H9 (cell line): ENCODE results near the gene DDIT4. TPM values are rescaled to one million over a fixed set of nuclear protein-coding genes. Genes with fewer than 3 reads are reported as not detected.

Source experiments
- DNase-seq: peaks from one replicate; pipeline ENCODE4 v3.0.0-alpha.2; 2017
- H2AFZ ChIP-seq: one replicate; pipeline ENCODE4 v1.6.1; 2013; ENCODE audit warnings: mild to moderate bottlenecking, low read length, control low read depth, moderate library complexity
- H2AK5ac ChIP-seq: 2 replicates; pipeline ENCODE4 v1.6.1; 2013; ENCODE audit warnings: low read length, control low read depth, mixed read lengths; ENCODE audit not compliant: insufficient read length
- H2BK120ac ChIP-seq: one replicate; pipeline ENCODE4 v1.6.1; 2013; ENCODE audit warnings: low read depth, mild to moderate bottlenecking, low read length, control low read depth, inconsistent platforms; ENCODE audit not compliant: poor library complexity, severe bottlenecking
- H2BK12ac ChIP-seq: 2 replicates; pipeline ENCODE4 v1.6.1; 2013; ENCODE audit warnings: low read length, control low read depth, mixed read lengths, low read depth; ENCODE audit not compliant: insufficient read length
- H2BK15ac ChIP-seq: 2 replicates; pipeline ENCODE4 v1.6.1; 2013; ENCODE audit warnings: low read depth, low read length, control low read depth
- H2BK20ac ChIP-seq: one replicate; pipeline ENCODE4 v1.6.1; 2013; ENCODE audit warnings: low read depth, mild to moderate bottlenecking, low read length, control low read depth, inconsistent platforms; ENCODE audit not compliant: poor library complexity, severe bottlenecking
- H2BK5ac ChIP-seq: 2 replicates; pipeline ENCODE4 v1.6.1; 2013; ENCODE audit warnings: low read length, control low read depth, mixed read lengths; ENCODE audit not compliant: insufficient read length
- H3K14ac ChIP-seq: 2 replicates; pipeline ENCODE4 v1.6.1; 2013; ENCODE audit warnings: low read length, control low read depth; ENCODE audit not compliant: insufficient read depth
- H3K18ac ChIP-seq: 2 replicates; pipeline ENCODE4 v1.6.1; 2013; ENCODE audit warnings: low read depth, mild to moderate bottlenecking, mixed read lengths, low read length, control low read depth; ENCODE audit not compliant: insufficient read length
- H3K23ac ChIP-seq: 2 replicates; pipeline ENCODE4 v1.6.1; 2013; ENCODE audit warnings: low read length, control low read depth, mixed read lengths, low read depth; ENCODE audit not compliant: insufficient read length
- H3K23me2 ChIP-seq: 2 replicates; pipeline ENCODE4 v1.6.1; 2013; ENCODE audit warnings: low read depth, mild to moderate bottlenecking, mixed read lengths, low read length, control low read depth; ENCODE audit not compliant: insufficient read length, poor library complexity, severe bottlenecking
- H3K27ac ChIP-seq: 2 replicates; pipeline ENCODE4 v1.5.1; 2013; ENCODE audit warnings: low read length, control low read depth, mixed read lengths, low read depth; ENCODE audit not compliant: insufficient read length
- H3K27me3 ChIP-seq: 2 replicates; pipeline ENCODE4 v1.6.1; 2013; ENCODE audit warnings: low read length, control low read depth, inconsistent platforms; ENCODE audit not compliant: insufficient read depth
- H3K4ac ChIP-seq: 2 replicates; pipeline ENCODE4 v1.6.1; 2013; ENCODE audit warnings: low read depth, mild to moderate bottlenecking, control low read depth, inconsistent platforms, low read length, moderate library complexity
- H3K4me1 ChIP-seq: 2 replicates; pipeline ENCODE4 v1.6.1; 2013; ENCODE audit warnings: low read length, control low read depth, inconsistent platforms; ENCODE audit not compliant: insufficient read depth
- H3K4me2 ChIP-seq: 2 replicates; pipeline ENCODE4 v1.6.1; 2013; ENCODE audit warnings: low read length, control low read depth, mixed read lengths; ENCODE audit not compliant: insufficient read length, insufficient read depth
- H3K56ac ChIP-seq: 2 replicates; pipeline ENCODE4 v1.6.1; 2013; ENCODE audit warnings: low read depth, mild to moderate bottlenecking, mixed read lengths, low read length, control low read depth; ENCODE audit not compliant: insufficient read length
- H3K79me1 ChIP-seq: 2 replicates; pipeline ENCODE4 v1.6.1; 2013; ENCODE audit warnings: low read depth, mild to moderate bottlenecking, moderate library complexity, low read length, control low read depth, inconsistent platforms; ENCODE audit not compliant: insufficient read depth, poor library complexity, severe bottlenecking
- H3K79me2 ChIP-seq: 2 replicates; pipeline ENCODE4 v1.6.1; 2013; ENCODE audit warnings: low read length, control low read depth, inconsistent platforms; ENCODE audit not compliant: insufficient read depth
- H3K9ac ChIP-seq: 2 replicates; pipeline ENCODE4 v1.6.1; 2013; ENCODE audit warnings: low read length, control low read depth, mixed read lengths; ENCODE audit not compliant: insufficient read length; ENCODE audit errors: extremely low read depth
- H3K9me3 ChIP-seq: one replicate; pipeline ENCODE4 v1.6.1; 2013; ENCODE audit warnings: low read depth, low read length, inconsistent platforms; ENCODE audit not compliant: control insufficient read depth
- H3T11ph ChIP-seq: one replicate; pipeline ENCODE4 v1.6.1; 2013; ENCODE audit warnings: mild to moderate bottlenecking, low read length, control low read depth, inconsistent platforms
- H4K20me1 ChIP-seq: one replicate; pipeline ENCODE4 v1.6.1; 2013; ENCODE audit not compliant: control insufficient read depth, insufficient read length, insufficient read depth
- H4K5ac ChIP-seq: 2 replicates; pipeline ENCODE4 v1.6.1; 2013; ENCODE audit warnings: low read depth, mild to moderate bottlenecking, mixed read lengths, low read length, control low read depth; ENCODE audit not compliant: insufficient read length
- H4K8ac ChIP-seq: replicated peaks from 2 replicates; pipeline ENCODE4 v1.6.1; 2013; ENCODE audit warnings: low read length, control low read depth, mixed read lengths, low read depth; ENCODE audit not compliant: insufficient read length
- H4K91ac ChIP-seq: 2 replicates; pipeline ENCODE4 v1.6.1; 2013; ENCODE audit warnings: low read depth, mild to moderate bottlenecking, moderate library complexity, mixed read lengths, low read length, control low read depth; ENCODE audit not compliant: insufficient read length
- H3K27ac Mint-ChIP-seq, 3 experiments: 2 replicates in 2 of 3; 3 replicates in 1 of 3; pipeline ENCODE4 v1.8.0; 2020 to 2021; ENCODE audit warnings: mixed read lengths in 3 of 3, mild to moderate bottlenecking in 1 of 3, moderate library complexity in 1 of 3
- H3K27me3 Mint-ChIP-seq: 2 replicates; pipeline ENCODE4 v1.8.0; 2021; ENCODE audit warnings: low read depth, mild to moderate bottlenecking, moderate library complexity, mixed read lengths
- H3K36me3 Mint-ChIP-seq, 3 experiments: 2 replicates in 2 of 3; 3 replicates in 1 of 3; pipeline ENCODE4 v1.8.0; 2020 to 2021; ENCODE audit warnings: low read depth in 3 of 3, mixed read lengths in 3 of 3; ENCODE audit not compliant: insufficient read depth in 1 of 3
- H3K4me1 Mint-ChIP-seq, 2 experiments: 2 replicates each; pipeline ENCODE4 v1.8.0; 2020; ENCODE audit warnings: mixed read lengths in 2 of 2
- H3K4me3 Mint-ChIP-seq, 2 experiments: 2 replicates in 1 of 2; 3 replicates in 1 of 2; pipeline ENCODE4 v1.8.0; 2020 to 2021; ENCODE audit warnings: mild to moderate bottlenecking in 2 of 2, mixed read lengths in 2 of 2, moderate library complexity in 1 of 2
- H3K9me3 Mint-ChIP-seq, 2 experiments: 2 replicates in 1 of 2; 3 replicates in 1 of 2; pipeline ENCODE4 v1.8.0; 2020; ENCODE audit warnings: mild to moderate bottlenecking in 2 of 2, mixed read lengths in 2 of 2, moderate library complexity in 1 of 2
- CTCF ChIP-seq: fragments of 200-600 bp; sonication (generic); conservative IDR thresholded peaks from 3 replicates; pipeline ENCODE4 v1.8.0; 2021; ENCODE audit warnings: antibody characterized with exemption, mild to moderate bottlenecking
- WGBS: extraction: QIAGEN DNeasy Blood & Tissue Kit; methylation state at CpG from one replicate; pipeline ENCODE4 v1.1.7; 2013; ENCODE audit warnings: missing lambda C conversion rate, low lambda C conversion rate, mixed read lengths; ENCODE audit not compliant: insufficient read length; ENCODE audit errors: extremely low coverage; 5-methylcytosine and 5-hydroxymethylcytosine counted together
- total RNA-seq: library from RNA; stranded (reverse); gene quantifications from 2 replicates; pipeline ENCODE4 v1.2.1, GENCODE V29; 2021

The DDIT4 gene
- total RNA-seq, 1 experiment from 2014 or later = 84.0 TPM

DNA sequence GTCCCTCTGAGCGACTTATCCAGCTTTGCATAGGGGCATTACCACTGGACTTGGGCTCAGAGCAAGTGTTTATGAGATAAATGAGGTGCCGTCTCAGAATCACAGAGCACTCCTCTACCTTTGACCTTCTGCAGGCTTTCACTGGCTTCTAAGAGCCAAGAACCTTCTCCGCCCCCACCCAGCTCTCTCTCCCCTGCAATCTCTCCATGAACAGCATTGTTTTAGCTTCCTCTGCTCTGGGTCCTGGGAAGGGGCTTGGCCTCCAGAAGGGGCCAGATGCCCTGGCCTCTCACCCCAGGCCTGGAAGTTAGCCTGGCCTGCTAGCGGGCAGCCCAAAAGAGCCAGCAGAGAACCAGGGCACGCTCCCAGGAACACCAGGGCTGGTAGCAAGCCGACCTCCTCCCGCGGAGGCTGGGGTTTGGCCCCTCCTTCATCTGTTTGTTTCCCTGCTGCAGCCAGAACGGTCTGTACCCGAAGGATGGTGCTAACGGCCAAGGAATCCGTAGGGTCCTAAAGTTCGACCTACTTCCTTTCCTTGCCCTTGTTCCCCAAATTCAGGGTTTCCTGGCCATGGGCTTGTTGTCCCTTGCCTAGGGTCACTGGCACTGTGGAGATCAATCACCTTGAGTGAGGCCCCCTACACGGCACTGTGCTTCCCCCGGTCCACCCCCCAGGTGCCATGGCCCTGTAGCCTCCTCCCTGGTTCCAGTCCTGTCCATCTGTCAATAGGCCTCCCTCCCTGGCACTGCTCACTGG, 18.7 kb upstream of the DDIT4 start:
- H3K23ac ChIP-seq = no peak overlapping the region
- no peak overlapping the region for H2BK5ac ChIP-seq
- H4K91ac ChIP-seq = no peak overlapping the region
- no CpG with 5 or more reads among the region's 15 CpGs for WGBS
- Mint-ChIP-seq H3K4me1 (peaks cover 31 to 47% of the 10 kb centered on the region in 2 experiments), H3K27ac (peak overlapping the region; percentile 93 to 100 (median 97)), H3K27me3 (no peaks in the 10 kb centered on the region), H3K4me3 (peak overlapping the region; percentile 46 to 74), H3K9me3 (no peaks in the 10 kb centered on the region; a peak in 1 of 5 replicates), H3K36me3 (no peaks in the 10 kb centered on the region)
- H3T11ph ChIP-seq = no peak overlapping the region
- H2BK15ac ChIP-seq = no peak overlapping the region
- H2AK5ac ChIP-seq = no peak overlapping the region
- TF ChIP-seq CTCF = no peak
- H3K27ac ChIP-seq = no peak overlapping the region
- H3K23me2 ChIP-seq = no peaks in the 10 kb centered on the region
- no peak overlapping the region for H3K4me2 ChIP-seq
- H2AFZ ChIP-seq = no peak overlapping the region
- H2BK12ac ChIP-seq = no peak overlapping the region
- no peaks in the 10 kb centered on the region for H4K20me1 ChIP-seq
- no peak overlapping the region for H3K18ac ChIP-seq
- peak; percentile 90 for DNase-seq
- H3K4me1 ChIP-seq = peaks cover 6% of the 10 kb centered on the region
- no peaks in the 10 kb centered on the region for H3K79me2 ChIP-seq
- no peak overlapping the region for H3K56ac ChIP-seq
- no peaks in the 10 kb centered on the region for H3K27me3 ChIP-seq
- H3K14ac ChIP-seq = peak overlapping the region; percentile 62; the same call in 1 of the 2 replicates
- no peak overlapping the region for H2BK20ac ChIP-seq
- H3K9me3 ChIP-seq = no peaks in the 10 kb centered on the region
- no peaks in the 10 kb centered on the region for H3K79me1 ChIP-seq
- no peak overlapping the region for H2BK120ac ChIP-seq
- H3K9ac ChIP-seq = no peak overlapping the region
- no peak overlapping the region for H3K4ac ChIP-seq
- no peak overlapping the region for H4K5ac ChIP-seq
- H4K8ac ChIP-seq = no peak overlapping the region
